Neural progenitor cell (in vitro differentiated cells): ENCODE measurements around the gene KPNA2.
"Not testable (repeated sequence)": the region's sequence is repeated elsewhere in the genome, so short reads cannot be mapped to it uniquely, and the experiment has no call there.

Experiments used
- EZH2 ChIP-seq: fragments of 200-600 bp; sonication (generic); IDR thresholded peaks from 2 replicates; pipeline ENCODE4 v1.6.1; 2017; ENCODE audit warnings: antibody characterized with exemption, mild to moderate bottlenecking, moderate library complexity
- EZH2phosphoT487 ChIP-seq: fragments of 200-600 bp; sonication (generic); IDR thresholded peaks from 2 replicates; pipeline ENCODE4 v1.6.1; 2017; ENCODE audit warnings: antibody characterized with exemption
- TF ChIP-seq, protein P1 (sequence below): fragments of 200-600 bp; sonication (generic); IDR thresholded peaks from 2 replicates; pipeline ENCODE4 v1.5.1; 2017; ENCODE audit warnings: antibody characterized with exemption, mild to moderate bottlenecking

DNA sequence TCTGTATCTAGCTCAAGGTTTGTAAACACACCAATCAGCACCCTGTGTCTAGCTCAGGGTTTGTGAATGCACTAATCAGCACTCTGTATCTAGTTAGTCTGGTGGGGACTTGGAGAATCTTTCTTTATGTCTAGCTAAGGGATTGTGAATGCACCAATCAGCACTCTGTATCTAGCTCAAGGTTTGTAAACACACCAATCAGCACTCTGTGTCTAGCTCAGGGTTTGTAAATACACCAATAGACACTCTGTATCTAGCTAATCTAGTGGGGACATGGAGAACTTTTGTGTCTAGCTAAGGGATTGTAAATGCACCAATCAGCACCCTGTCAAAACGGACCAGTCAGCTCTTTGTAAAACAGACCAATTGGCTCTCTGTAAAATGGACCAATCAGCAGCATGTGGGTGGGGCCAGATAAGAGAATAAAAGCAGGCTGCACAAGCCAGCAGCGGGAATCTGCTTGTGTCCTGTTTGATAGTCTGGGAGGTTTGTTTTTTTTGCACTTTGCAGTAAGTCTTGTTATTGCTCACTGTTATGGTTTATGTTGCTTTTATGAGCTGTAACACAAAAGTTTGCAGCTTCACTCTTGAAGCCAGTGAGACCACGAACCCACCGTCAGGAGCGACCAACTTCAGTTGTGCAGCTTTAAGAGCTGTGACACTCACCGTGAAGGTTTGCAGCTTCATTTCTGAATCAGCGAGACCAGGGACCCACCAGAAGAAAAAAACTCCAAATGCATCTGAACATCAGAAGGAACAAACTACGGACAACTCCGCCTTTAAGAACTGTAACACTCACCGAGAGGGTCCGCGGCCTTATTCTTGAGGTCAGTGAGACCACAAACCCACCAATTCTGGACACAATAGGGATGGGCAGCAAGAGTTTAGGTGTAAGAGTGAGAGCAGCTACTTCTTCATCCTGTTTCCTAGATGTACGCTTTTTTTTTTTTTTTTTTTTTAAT, 46.0 kb downstream of the KPNA2 start:
- TF ChIP-seq, protein P1, sequence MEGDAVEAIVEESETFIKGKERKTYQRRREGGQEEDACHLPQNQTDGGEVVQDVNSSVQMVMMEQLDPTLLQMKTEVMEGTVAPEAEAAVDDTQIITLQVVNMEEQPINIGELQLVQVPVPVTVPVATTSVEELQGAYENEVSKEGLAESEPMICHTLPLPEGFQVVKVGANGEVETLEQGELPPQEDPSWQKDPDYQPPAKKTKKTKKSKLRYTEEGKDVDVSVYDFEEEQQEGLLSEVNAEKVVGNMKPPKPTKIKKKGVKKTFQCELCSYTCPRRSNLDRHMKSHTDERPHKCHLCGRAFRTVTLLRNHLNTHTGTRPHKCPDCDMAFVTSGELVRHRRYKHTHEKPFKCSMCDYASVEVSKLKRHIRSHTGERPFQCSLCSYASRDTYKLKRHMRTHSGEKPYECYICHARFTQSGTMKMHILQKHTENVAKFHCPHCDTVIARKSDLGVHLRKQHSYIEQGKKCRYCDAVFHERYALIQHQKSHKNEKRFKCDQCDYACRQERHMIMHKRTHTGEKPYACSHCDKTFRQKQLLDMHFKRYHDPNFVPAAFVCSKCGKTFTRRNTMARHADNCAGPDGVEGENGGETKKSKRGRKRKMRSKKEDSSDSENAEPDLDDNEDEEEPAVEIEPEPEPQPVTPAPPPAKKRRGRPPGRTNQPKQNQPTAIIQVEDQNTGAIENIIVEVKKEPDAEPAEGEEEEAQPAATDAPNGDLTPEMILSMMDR: not testable (repeated sequence)
- not testable (repeated sequence) for TF ChIP-seq EZH2, EZH2phosphoT487
